Naive thymus-derived CD4-positive, alpha-beta T cell (primary cell): ENCODE data around the gene CLINT1. TPM values are rescaled to one million over a fixed set of nuclear protein-coding genes. Genes with fewer than 3 reads are reported as not detected.
"Not testable (repeated sequence)": the region's sequence is repeated elsewhere in the genome, so short reads cannot be mapped to it uniquely, and the experiment has no call there.

Experiments
- ATAC-seq: fragments of 150-1000 bp; cut with Tn5 transposase; 2 replicates; pipeline ENCODE4 v1.10.0; 2021; ENCODE audit warnings: mild to moderate bottlenecking, moderate library complexity
- CTCF ChIA-PET: fragments of 350-600 bp; sonication (Branson Sonifier 250); formaldehyde crosslinking; loops from one replicate; lab custom pipeline; 2021; ENCODE audit warnings: antibody characterized with exemption; lab: Charles Lee
- POLR2A ChIA-PET: fragments of 350-600 bp; sonication (Branson Sonifier 250); formaldehyde crosslinking; loops from one replicate; lab custom pipeline; 2021; ENCODE audit warnings: antibody characterized with exemption, inconsistent platforms; lab: Charles Lee
- DNase-seq, 9 donors: peaks; one replicate each; pipeline versions ENCODE4 v3.0.0 to v3.0.0-alpha.2; 2020 to 2022; ENCODE audit warnings: mixed read lengths in 1 of 9
- H3K27ac ChIP-seq: one replicate; pipeline ENCODE4 v1.7.0; 2013; ENCODE audit warnings: mild to moderate bottlenecking, low read depth, low read length, moderate library complexity
- H3K27me3 ChIP-seq, 2 donors: one replicate each; pipeline ENCODE4 v1.7.0; 2013; ENCODE audit warnings: low read length in 2 of 2, mild to moderate bottlenecking in 2 of 2, moderate library complexity in 2 of 2; ENCODE audit not compliant: control insufficient read depth in 2 of 2, insufficient read depth in 2 of 2
- H3K36me3 ChIP-seq, 3 experiments: 1 replicate in 2 of 3; 2 replicates in 1 of 3; pipeline ENCODE4 v1.7.0; 2013; ENCODE audit warnings: low read length in 3 of 3, mild to moderate bottlenecking in 3 of 3, moderate library complexity in 1 of 3; ENCODE audit not compliant: insufficient read depth in 3 of 3, control insufficient read depth in 2 of 3
- H3K4me1 ChIP-seq, 2 donors: one replicate each; pipeline ENCODE4 v1.7.0; 2013; ENCODE audit warnings: low read length in 2 of 2, mild to moderate bottlenecking in 2 of 2, moderate library complexity in 1 of 2; ENCODE audit not compliant: control insufficient read depth in 2 of 2, insufficient read depth in 2 of 2
- H3K4me3 ChIP-seq: 2 replicates; pipeline ENCODE4 v1.7.0; 2013; ENCODE audit warnings: mild to moderate bottlenecking, low read length
- H3K9me3 ChIP-seq, 3 experiments: 1 replicate in 2 of 3; 2 replicates in 1 of 3; pipeline ENCODE4 v1.7.0; 2013; ENCODE audit warnings: low read length in 3 of 3; ENCODE audit not compliant: control insufficient read depth in 2 of 3
- H3K27ac Mint-ChIP-seq, 9 donors: one replicate each; pipeline ENCODE4 v1.8.0; 2020 to 2022; ENCODE audit warnings: mixed read lengths in 9 of 9, mild to moderate bottlenecking in 8 of 9, moderate library complexity in 5 of 9, inconsistent platforms in 2 of 9
- H3K27me3 Mint-ChIP-seq, 5 donors: one replicate each; pipeline ENCODE4 v1.8.0; 2021 to 2022; ENCODE audit warnings: mixed read lengths in 5 of 5, mild to moderate bottlenecking in 1 of 5
- H3K36me3 Mint-ChIP-seq, 5 donors: one replicate each; pipeline ENCODE4 v1.8.0; 2020 to 2022; ENCODE audit warnings: mixed read lengths in 5 of 5, mild to moderate bottlenecking in 3 of 5, inconsistent platforms in 1 of 5
- H3K4me1 Mint-ChIP-seq, 7 donors: one replicate each; pipeline ENCODE4 v1.8.0; 2020 to 2022; ENCODE audit warnings: mixed read lengths in 7 of 7, mild to moderate bottlenecking in 3 of 7, inconsistent platforms in 1 of 7
- H3K4me3 Mint-ChIP-seq, 10 donors: one replicate each; pipeline ENCODE4 v1.8.0; 2020 to 2022; ENCODE audit warnings: mild to moderate bottlenecking in 10 of 10, mixed read lengths in 10 of 10, moderate library complexity in 6 of 10, inconsistent platforms in 2 of 10
- H3K9me3 Mint-ChIP-seq, 11 donors: one replicate each; pipeline ENCODE4 v1.8.0; 2020 to 2022; ENCODE audit warnings: mixed read lengths in 11 of 11, mild to moderate bottlenecking in 4 of 11, inconsistent platforms in 1 of 11, moderate library complexity in 1 of 11
- intact Hi-C, 2 donors: fragments of 100-400 bp; cut with micrococcal nuclease; formaldehyde crosslinking; loops; one replicate each; pipeline ENCODE4 v1.15.1; 2023
- polyA plus RNA-seq, 2 donors: library from polyadenylated mRNA; unstranded; fragments of 300-500 nt; fragmentation: Illumina TruSeq; gene quantifications; one replicate each; pipeline ENCODE4 v1.2.3, GENCODE V29; 2021
- total RNA-seq, 6 experiments: library from RNA in 5 of 6; stranded (reverse) in 5 of 6; gene quantifications; 1 replicate in 5 of 6; 2 replicates in 1 of 6; pipeline ENCODE4 v1.2.3 and lab custom pipeline; 2021 to 2026

The CLINT1 gene
- total and polyA plus RNA-seq, 7 experiments from 2014 or later, result 57.5 to 94.2 (median 74.0) TPM

DNA sequence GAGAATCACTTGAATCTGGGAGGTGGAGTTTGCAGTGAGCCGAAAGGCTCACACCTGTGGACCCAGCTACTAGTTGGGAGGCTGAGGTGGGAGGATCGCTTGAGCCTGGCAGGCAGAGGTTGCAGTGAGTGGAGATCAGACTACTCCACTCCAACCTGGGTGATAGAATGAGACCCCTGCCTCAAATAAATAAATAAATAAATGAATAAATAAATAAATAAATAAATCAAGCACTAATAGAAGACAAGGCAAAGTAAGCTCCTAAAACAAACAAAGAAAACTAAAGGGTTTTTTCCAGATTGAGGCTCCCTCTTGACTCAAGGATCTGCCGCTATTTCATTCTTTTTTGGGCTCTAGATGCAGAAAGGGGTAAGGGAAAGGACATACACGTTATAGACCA is 34.7 kb upstream of the CLINT1 start:
- Mint-ChIP-seq H3K36me3 (peaks cover 0 to 2% (median 0%) of the 10 kb centered on the region in 5 donors), H3K9me3 (no peaks in the 10 kb centered on the region), H3K4me1 (peaks cover 0 to 23% (median 17%) of the 10 kb centered on the region in 7 donors), H3K4me3 (no peak overlapping the region), H3K27ac (no peak overlapping the region), H3K27me3 (no peaks in the 10 kb centered on the region)
- no peak for DNase-seq
- Histone ChIP-seq H3K27ac (no peak overlapping the region), H3K36me3 (no peaks in the 10 kb centered on the region), H3K27me3 (no peaks in the 10 kb centered on the region), H3K4me3 (no peak overlapping the region), H3K9me3 (no peaks in the 10 kb centered on the region), H3K4me1 (no peaks in the 10 kb centered on the region)
- ChIA-PET POLR2A (no interaction called here), CTCF (no interaction called here)
- intact Hi-C loops, result loop anchor here in 1 of 2 donors (5.0 kb wide), 1 partner anchor 36 kb away; the partner anchor contains the start of gene CLINT1
- no peak for ATAC-seq

DNA sequence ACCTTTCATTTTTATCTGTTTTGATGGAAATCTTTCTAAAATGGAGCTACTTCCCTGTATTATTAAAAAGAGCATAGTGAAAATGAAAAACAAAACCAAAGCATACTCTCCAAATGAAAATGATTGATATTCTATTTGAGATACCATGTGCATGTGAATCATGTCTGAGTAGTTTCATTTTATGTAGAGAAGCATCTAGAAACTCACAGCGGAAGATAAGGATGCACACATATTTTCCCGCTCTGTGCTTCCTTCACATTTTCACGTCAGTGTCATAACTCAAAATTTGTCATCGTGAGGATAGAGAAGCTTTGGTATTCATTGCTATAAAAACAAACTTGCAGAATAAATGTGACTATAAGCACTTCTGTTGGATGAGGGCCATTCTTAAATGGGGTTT is 34.0 kb upstream of the CLINT1 start:
- peak overlapping the region in 3 of 9 donors; percentile 25 to 73 (median 54) for H3K27ac Mint-ChIP-seq
- ChIA-PET POLR2A (no interaction called here), CTCF (interaction anchor here (0.7 to 0.8 kb wide), 2 partner anchors 56 to 149 kb away, joined by 3 read pairs; no protein-coding TSS in a partner anchor)
- ATAC-seq, result no peak
- no peaks in the 10 kb centered on the region for H3K36me3 ChIP-seq
- no peaks in the 10 kb centered on the region for H3K4me1 ChIP-seq
- H3K9me3 Mint-ChIP-seq, result no peaks in the 10 kb centered on the region
- no peaks in the 10 kb centered on the region for H3K27me3 Mint-ChIP-seq
- H3K4me1 Mint-ChIP-seq, result peaks cover 0 to 23% (median 17%) of the 10 kb centered on the region in 7 donors
- no peak for DNase-seq
- no peak overlapping the region for H3K4me3 Mint-ChIP-seq
- intact Hi-C loops, result loop anchor here in 1 of 2 donors (5.0 kb wide), 1 partner anchor 36 kb away; the partner anchor contains the start of gene CLINT1
- no peak overlapping the region for H3K4me3 ChIP-seq
- no peaks in the 10 kb centered on the region for H3K27me3 ChIP-seq
- no peak overlapping the region for H3K27ac ChIP-seq
- peaks cover 0 to 2% (median 0%) of the 10 kb centered on the region in 5 donors for H3K36me3 Mint-ChIP-seq
- H3K9me3 ChIP-seq, result no peaks in the 10 kb centered on the region

DNA sequence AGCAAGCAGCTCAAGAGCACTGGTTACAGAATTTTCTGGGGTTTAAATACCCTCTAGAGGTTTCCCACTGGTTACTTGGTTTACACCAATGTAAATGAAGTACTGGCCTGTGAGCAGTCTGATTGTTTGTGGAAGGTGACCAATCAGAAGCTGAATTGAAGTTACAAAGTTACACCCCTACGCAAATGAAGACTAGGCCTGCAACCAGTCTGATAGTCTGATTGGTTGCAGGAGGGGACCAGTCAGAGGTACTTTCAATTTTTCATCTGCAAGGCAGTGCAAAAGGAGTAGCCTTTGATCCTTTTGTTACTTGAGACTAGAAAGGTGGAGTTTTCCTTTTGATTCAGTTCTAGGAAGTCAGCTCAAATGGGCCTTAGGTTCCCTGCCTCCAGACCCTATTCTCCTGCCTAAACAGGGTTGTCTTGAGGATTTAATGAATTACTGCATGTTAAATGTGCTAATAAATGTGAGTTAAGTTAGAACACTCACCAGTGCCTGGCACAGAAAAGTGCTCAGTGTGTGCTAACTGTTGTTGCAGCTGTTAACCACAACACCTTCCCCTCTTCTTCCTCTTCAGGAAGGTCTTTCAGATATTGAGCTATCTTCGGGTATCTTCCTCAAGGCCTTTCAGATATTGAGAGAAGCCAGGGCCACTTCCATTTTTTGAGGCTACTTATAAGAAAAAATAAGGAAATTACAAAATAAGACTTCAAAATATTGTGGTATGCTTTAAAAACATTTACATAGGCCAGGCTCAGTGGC is 32.1 kb upstream of the CLINT1 start:
- peaks cover 0 to 23% (median 17%) of the 10 kb centered on the region in 7 donors for H3K4me1 Mint-ChIP-seq
- Histone ChIP-seq H3K27ac (no peak overlapping the region), H3K27me3 (no peaks in the 10 kb centered on the region), H3K4me1 (no peaks in the 10 kb centered on the region), H3K9me3 (no peaks in the 10 kb centered on the region), H3K36me3 (no peaks in the 10 kb centered on the region), H3K4me3 (no peak overlapping the region)
- CTCF ChIA-PET, result interaction anchor here (0.6 kb wide), 1 partner anchor 11 kb away, joined by 3 read pairs; no protein-coding TSS in a partner anchor
- ATAC-seq (peak; percentile 65), DNase-seq (peak in 5 of 9 donors; percentile 4 to 23 (median 19))
- H3K9me3 Mint-ChIP-seq, result peaks cover 0 to 2% (median 0%) of the 10 kb centered on the region in 11 donors
- H3K27ac Mint-ChIP-seq, result peak overlapping the region in 8 of 9 donors; percentile 31 to 81 (median 76)
- H3K27me3 Mint-ChIP-seq, result no peaks in the 10 kb centered on the region
- peaks cover 0 to 2% (median 0%) of the 10 kb centered on the region in 5 donors for H3K36me3 Mint-ChIP-seq
- intact Hi-C loops, result loop anchor here in 1 of 2 donors (5.0 kb wide), 1 partner anchor 34 kb away; the partner anchor contains the start of gene CLINT1
- peak overlapping the region in 5 of 10 donors; percentile 12 to 40 (median 39) for H3K4me3 Mint-ChIP-seq
- POLR2A ChIA-PET, result no interaction called here

DNA sequence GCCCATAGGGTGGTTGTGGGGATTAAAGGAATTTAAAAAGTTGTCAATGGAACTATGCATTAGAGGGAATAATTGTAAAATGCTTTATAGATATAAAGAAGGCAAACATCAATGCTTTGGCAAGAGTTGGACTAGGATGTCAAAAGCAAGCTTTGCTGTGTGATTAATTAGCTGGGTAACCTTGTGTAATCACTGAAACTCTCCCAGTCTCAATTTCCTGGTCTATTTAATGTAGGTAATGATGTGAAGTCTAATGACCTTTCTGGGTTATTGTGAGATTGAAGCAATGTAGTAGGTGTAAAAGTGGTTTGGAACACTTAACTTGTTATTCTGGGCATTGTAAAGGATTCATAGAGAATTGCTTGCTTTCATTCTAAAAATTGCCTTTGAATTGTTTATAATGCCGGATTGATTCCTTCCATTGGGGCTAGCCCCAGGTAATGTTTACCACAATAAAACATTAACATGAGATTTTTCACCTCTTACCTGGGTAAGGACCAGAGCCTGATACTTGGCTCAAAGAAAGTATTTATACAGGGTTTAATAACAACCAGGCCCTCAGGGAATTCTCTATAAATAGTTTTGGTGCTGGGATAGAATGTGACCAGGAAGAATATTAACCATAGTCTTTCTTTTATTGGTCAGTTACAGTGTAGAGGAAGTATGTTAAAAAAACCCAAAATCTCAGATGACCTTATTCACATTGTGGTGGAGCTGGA is 30.0 kb upstream of the CLINT1 start:
- H3K36me3 ChIP-seq, result no peaks in the 10 kb centered on the region
- H3K4me1 ChIP-seq, result no peaks in the 10 kb centered on the region
- H3K4me3 ChIP-seq, result no peak overlapping the region
- DNase-seq (no peak), ATAC-seq (no peak)
- ChIA-PET POLR2A (no interaction called here), CTCF (no interaction called here)
- H3K9me3 ChIP-seq, result no peaks in the 10 kb centered on the region
- intact Hi-C loops, result no loop called here
- H3K36me3 Mint-ChIP-seq, result peaks cover 0 to 2% (median 0%) of the 10 kb centered on the region in 5 donors
- H3K27ac ChIP-seq, result no peak overlapping the region
- H3K27me3 Mint-ChIP-seq, result no peaks in the 10 kb centered on the region
- H3K4me1 Mint-ChIP-seq, result peaks cover 0 to 23% (median 17%) of the 10 kb centered on the region in 7 donors
- no peaks in the 10 kb centered on the region for H3K27me3 ChIP-seq
- no peak overlapping the region for H3K4me3 Mint-ChIP-seq
- H3K27ac Mint-ChIP-seq, result peak overlapping the region in 2 of 9 donors; percentile 15 to 81
- H3K9me3 Mint-ChIP-seq, result peaks cover 0 to 2% (median 0%) of the 10 kb centered on the region in 11 donors

DNA sequence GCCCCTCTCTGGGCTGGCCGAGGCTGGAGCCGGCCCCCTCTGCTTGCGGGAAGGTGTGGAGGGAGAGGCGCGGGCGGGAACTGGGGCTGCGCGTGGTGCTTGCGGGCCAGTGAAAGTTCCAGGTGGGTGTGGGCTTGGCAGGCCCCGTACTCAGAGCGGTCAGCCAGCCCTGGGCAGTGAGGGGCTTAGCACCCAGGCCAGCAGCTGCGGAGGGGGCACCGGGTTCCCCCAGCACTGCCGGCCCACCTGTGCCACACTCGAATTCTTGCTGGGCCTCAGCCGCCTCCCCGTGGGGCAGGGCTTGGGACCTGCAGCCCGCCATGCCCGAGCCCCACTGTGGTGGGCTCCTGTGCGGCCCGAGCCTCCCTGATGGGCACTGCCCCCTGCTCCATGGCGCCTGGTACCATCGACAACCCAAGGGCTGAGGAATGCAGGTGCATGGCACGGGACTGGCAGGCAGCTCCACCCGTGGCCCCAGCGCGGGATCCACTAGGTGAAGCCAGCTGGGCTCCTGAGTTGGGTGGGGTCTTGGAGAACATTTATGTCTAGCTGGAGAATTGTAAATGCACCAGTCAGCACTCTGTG is 27.9 kb upstream of the CLINT1 start:
- no peak overlapping the region for H3K4me3 ChIP-seq
- no peaks in the 10 kb centered on the region for H3K36me3 ChIP-seq
- ChIA-PET CTCF (interaction anchor here (0.6 kb wide), 1 partner anchor 44 kb away, joined by 9 read pairs; no protein-coding TSS in a partner anchor), POLR2A (no interaction called here)
- Mint-ChIP-seq H3K36me3 (peaks cover 0 to 2% (median 0%) of the 10 kb centered on the region in 5 donors), H3K4me3 (no peak overlapping the region), H3K9me3 (peaks cover 0 to 3% (median 0%) of the 10 kb centered on the region in 11 donors), H3K27ac (no peak overlapping the region), H3K4me1 (peaks cover 0 to 17% (median 13%) of the 10 kb centered on the region in 7 donors), H3K27me3 (no peaks in the 10 kb centered on the region)
- no peaks in the 10 kb centered on the region for H3K4me1 ChIP-seq
- DNase-seq (no peak), ATAC-seq (no peak)
- no peaks in the 10 kb centered on the region for H3K9me3 ChIP-seq
- intact Hi-C loops, result no loop called here
- no peaks in the 10 kb centered on the region for H3K27me3 ChIP-seq
- H3K27ac ChIP-seq, result no peak overlapping the region

DNA sequence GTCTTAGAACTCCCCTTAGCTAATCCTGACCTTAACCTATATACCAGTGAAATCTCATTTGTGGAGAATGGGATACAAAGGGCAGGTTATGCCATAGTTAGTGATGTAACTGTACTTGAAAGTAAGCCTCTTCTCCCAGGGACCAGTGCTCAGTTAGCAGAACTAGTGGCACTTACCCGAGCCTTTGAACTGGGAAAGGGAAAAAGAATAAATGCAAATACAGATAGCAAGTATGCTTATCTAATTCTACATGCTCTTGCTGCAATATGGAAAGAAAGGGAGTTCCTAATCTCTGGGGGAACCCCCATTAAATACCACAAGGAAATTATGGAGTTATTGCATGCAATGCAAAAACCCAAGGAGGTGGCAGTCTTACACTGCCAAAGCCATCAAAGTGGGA is 26.1 kb upstream of the CLINT1 start:
- H3K36me3 Mint-ChIP-seq, intact Hi-C loops, H3K27ac ChIP-seq, H3K4me1 ChIP-seq, DNase-seq, H3K36me3 ChIP-seq, H3K9me3 ChIP-seq, POLR2A ChIA-PET, ATAC-seq, H3K4me1 Mint-ChIP-seq, H3K27me3 Mint-ChIP-seq, H3K27ac Mint-ChIP-seq, H3K9me3 Mint-ChIP-seq, H3K27me3 ChIP-seq, H3K4me3 ChIP-seq, H3K4me3 Mint-ChIP-seq: not testable (repeated sequence)
- CTCF ChIA-PET, result interaction anchor here (0.6 kb wide), 1 partner anchor 1046 kb away, joined by 3 read pairs; no protein-coding TSS in a partner anchor
